ENCODE results near the gene IL17RD. TPM values are rescaled to one million over a fixed set of nuclear protein-coding genes. Genes with fewer than 3 reads are reported as not detected.

Gene IL17RD
- total RNA-seq, 2 experiments from 2014 or later: not detected

DNA sequence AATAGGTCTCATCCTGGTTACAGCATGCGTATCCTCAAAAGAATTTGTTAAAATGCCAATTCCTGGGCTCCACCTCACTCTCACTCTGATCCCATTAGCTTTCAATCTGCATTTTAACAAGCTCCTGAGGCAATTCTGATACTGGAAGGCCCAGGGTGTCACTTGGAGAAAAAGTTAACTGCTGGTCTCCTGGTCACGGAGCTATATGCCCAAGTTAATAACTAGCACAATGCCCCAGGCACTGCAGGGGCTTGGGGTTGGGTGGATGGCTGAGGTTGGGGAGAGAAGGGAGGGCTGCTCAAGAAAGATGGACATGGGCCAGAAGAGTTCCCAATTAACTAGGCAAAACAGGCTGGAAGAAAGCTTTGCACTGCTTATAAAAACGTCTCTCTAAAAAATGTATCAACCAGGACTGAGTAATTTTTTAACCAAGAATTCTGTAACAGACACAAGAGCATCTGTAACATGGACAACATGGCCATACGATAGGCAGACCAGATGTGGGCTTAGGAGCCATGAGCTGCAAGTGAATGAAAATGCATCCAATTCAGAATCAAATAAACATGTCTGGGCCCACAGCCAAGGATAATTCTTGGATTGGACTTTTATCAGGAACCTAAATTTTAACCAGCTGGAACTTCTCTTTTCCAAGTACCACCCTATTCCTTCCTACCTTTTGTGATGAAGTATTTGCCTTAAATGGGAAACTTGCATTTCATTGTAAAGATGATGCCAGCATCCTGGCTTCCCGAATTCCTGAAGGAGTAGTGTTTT is 4.2 kb downstream of the IL17RD start:
- H3K27ac Mint-ChIP-seq: no peak overlapping the region
- H3K4me3 Mint-ChIP-seq: no peak overlapping the region

GRCh38 chr3:57160076-57160764 is 4.9 kb downstream of the IL17RD start:
- intact Hi-C loops (cut with DNase I, micrococcal nuclease): no loop called here
- no peaks in the 10 kb centered on the region for H3K9me3 ChIP-seq (ENCODE audit: control insufficient read depth in 1 of 2, insufficient read depth in 1 of 2, low read length in 2 of 2)
- TF ChIP-seq, protein P1, sequence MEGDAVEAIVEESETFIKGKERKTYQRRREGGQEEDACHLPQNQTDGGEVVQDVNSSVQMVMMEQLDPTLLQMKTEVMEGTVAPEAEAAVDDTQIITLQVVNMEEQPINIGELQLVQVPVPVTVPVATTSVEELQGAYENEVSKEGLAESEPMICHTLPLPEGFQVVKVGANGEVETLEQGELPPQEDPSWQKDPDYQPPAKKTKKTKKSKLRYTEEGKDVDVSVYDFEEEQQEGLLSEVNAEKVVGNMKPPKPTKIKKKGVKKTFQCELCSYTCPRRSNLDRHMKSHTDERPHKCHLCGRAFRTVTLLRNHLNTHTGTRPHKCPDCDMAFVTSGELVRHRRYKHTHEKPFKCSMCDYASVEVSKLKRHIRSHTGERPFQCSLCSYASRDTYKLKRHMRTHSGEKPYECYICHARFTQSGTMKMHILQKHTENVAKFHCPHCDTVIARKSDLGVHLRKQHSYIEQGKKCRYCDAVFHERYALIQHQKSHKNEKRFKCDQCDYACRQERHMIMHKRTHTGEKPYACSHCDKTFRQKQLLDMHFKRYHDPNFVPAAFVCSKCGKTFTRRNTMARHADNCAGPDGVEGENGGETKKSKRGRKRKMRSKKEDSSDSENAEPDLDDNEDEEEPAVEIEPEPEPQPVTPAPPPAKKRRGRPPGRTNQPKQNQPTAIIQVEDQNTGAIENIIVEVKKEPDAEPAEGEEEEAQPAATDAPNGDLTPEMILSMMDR (IDR thresholded peaks at IDR 0.05): no peak
- DNase-seq: no peak
- H3K27ac Mint-ChIP-seq: no peak overlapping the region
- H3K4me1 ChIP-seq (ENCODE audit: insufficient read depth, low read length): peaks cover 21% of the 10 kb centered on the region
- H3K36me3 Mint-ChIP-seq (ENCODE audit: low read depth): no peaks in the 10 kb centered on the region
- peaks cover 23% of the 10 kb centered on the region for H3K4me1 Mint-ChIP-seq (ENCODE audit: low read depth)
- no peak overlapping the region for H3K4me3 ChIP-seq (ENCODE audit: low read length)
- H3K27ac ChIP-seq (ENCODE audit: low read depth in 1 of 2, low read length in 2 of 2): no peak overlapping the region
- no peak overlapping the region for H3K4me3 Mint-ChIP-seq
- no peaks in the 10 kb centered on the region for H3K9me3 Mint-ChIP-seq
- ChIA-PET POLR2A (no interaction called here), CTCF (no interaction called here)
- ATAC-seq (ENCODE audit: poor library complexity): no peak
- H3K36me3 ChIP-seq (ENCODE audit: insufficient read depth, low read length): no peaks in the 10 kb centered on the region
- H3K27me3 Mint-ChIP-seq: peaks cover 61% of the 10 kb centered on the region
- peaks cover 31 to 36% of the 10 kb centered on the region in 2 experiments for H3K27me3 ChIP-seq (ENCODE audit: control insufficient read depth in 1 of 2, insufficient read depth in 2 of 2, low read length in 2 of 2)

More for the DNA sequence above, 4.2 kb downstream of the IL17RD start:
- no peaks in the 10 kb centered on the region for H3K9me3 Mint-ChIP-seq
- intact Hi-C loops (cut with DNase I, micrococcal nuclease): no loop called here
- POLR2A ChIA-PET: no interaction called here
- ATAC-seq (ENCODE audit: poor library complexity): no peak
- H3K27me3 Mint-ChIP-seq: peaks cover 67% of the 10 kb centered on the region
- H3K9me3 ChIP-seq (ENCODE audit: control insufficient read depth in 1 of 2, insufficient read depth in 1 of 2, low read length in 2 of 2): no peaks in the 10 kb centered on the region
- no peaks in the 10 kb centered on the region for H3K36me3 ChIP-seq (ENCODE audit: insufficient read depth, low read length)
- H3K4me1 ChIP-seq (ENCODE audit: insufficient read depth, low read length): peaks cover 21% of the 10 kb centered on the region
- no peaks in the 10 kb centered on the region for H3K36me3 Mint-ChIP-seq (ENCODE audit: low read depth)
- DNase-seq: no peak
- CTCF ChIA-PET: no interaction called here
- H3K27ac ChIP-seq (ENCODE audit: low read depth in 1 of 2, low read length in 2 of 2): no peak overlapping the region
- H3K4me1 Mint-ChIP-seq (ENCODE audit: low read depth): peaks cover 28% of the 10 kb centered on the region
- TF ChIP-seq, protein P1 (IDR thresholded peaks at IDR 0.05): no peak
- no peak overlapping the region for H3K4me3 ChIP-seq (ENCODE audit: low read length)
- peaks cover 34 to 43% of the 10 kb centered on the region in 2 experiments for H3K27me3 ChIP-seq (ENCODE audit: control insufficient read depth in 1 of 2, insufficient read depth in 2 of 2, low read length in 2 of 2)

DNA sequence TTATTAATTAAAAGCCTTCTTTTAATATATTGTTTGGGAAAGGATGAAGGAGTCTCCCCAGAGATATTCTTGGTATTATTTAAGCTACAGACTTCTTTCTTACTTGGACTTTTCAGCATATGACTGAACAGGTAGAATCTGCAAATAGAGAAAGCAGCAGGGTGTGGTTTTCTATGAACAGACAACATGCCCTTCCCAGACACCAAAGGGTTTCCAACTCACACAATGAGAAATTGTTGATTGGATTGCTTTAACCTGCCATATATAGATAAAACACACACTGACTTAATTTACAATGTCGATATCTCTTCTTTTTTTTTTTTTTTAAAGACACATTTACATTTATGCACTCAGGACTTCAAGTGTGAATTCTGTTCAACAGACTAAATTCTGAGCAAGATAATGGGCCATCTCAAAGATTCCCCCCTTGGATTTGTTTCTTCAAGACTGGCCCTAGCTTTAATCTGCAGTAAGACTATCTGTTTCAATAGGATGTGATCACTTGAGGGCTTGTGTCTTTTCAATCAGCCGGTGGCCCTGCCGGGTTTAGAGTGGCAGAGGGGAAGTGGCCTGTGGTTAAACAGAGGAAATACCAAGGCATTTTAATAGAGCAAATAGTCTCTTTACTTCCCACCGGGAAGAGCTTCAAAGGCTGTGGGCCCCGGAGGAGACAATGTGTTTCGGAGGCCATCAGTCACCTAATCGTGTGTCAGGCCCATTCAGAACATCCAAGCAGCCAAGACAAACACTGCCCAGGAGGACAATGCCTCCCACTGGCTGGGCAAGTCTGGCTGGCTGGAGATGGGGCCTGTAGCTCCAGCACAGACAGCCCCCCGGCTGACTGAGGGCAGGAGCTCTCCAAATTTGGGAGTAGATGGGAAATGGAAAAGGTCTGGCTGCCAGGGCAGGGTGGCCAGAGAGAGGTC is 6.1 kb downstream of the IL17RD start:
- Mint-ChIP-seq H3K27ac (no peak overlapping the region), H3K27me3 (peaks cover 61% of the 10 kb centered on the region), H3K4me1 (ENCODE audit: low read depth) (peaks cover 19% of the 10 kb centered on the region), H3K9me3 (no peaks in the 10 kb centered on the region), H3K4me3 (no peak overlapping the region), H3K36me3 (ENCODE audit: low read depth) (no peaks in the 10 kb centered on the region)
- Histone ChIP-seq H3K4me1 (ENCODE audit: insufficient read depth, low read length) (peaks cover 11% of the 10 kb centered on the region), H3K27ac (ENCODE audit: low read depth in 1 of 2, low read length in 2 of 2) (no peak overlapping the region), H3K36me3 (ENCODE audit: insufficient read depth, low read length) (no peaks in the 10 kb centered on the region), H3K27me3 (ENCODE audit: control insufficient read depth in 1 of 2, insufficient read depth in 2 of 2, low read length in 2 of 2) (peaks cover 31 to 34% of the 10 kb centered on the region in 2 experiments), H3K9me3 (ENCODE audit: control insufficient read depth in 1 of 2, insufficient read depth in 1 of 2, low read length in 2 of 2) (no peaks in the 10 kb centered on the region), H3K4me3 (ENCODE audit: low read length) (no peak overlapping the region)
- TF ChIP-seq, protein P1 (IDR thresholded peaks at IDR 0.05): no peak
- ATAC-seq (ENCODE audit: poor library complexity) (no peak), DNase-seq (peak in 1 of 14 experiments; percentile 48)
- ChIA-PET CTCF (no interaction called here), POLR2A (no interaction called here)
- intact Hi-C loops (cut with DNase I, micrococcal nuclease): no loop called here

Data from CD4-positive, alpha-beta T cell (primary cell).